IPS DF 19.7 (cell line): ENCODE measurements around the gene RIOX2.
"Not testable (repeated sequence)": the region's sequence is repeated elsewhere in the genome, so short reads cannot be mapped to it uniquely, and the experiment has no call there.

ENCODE experiments used
- DNase-seq: peaks from one replicate; pipeline ENCODE4 v3.0.0-alpha.2; 2013; ENCODE audit warnings: low read depth, low spot score

Gene RIOX2

DNA sequence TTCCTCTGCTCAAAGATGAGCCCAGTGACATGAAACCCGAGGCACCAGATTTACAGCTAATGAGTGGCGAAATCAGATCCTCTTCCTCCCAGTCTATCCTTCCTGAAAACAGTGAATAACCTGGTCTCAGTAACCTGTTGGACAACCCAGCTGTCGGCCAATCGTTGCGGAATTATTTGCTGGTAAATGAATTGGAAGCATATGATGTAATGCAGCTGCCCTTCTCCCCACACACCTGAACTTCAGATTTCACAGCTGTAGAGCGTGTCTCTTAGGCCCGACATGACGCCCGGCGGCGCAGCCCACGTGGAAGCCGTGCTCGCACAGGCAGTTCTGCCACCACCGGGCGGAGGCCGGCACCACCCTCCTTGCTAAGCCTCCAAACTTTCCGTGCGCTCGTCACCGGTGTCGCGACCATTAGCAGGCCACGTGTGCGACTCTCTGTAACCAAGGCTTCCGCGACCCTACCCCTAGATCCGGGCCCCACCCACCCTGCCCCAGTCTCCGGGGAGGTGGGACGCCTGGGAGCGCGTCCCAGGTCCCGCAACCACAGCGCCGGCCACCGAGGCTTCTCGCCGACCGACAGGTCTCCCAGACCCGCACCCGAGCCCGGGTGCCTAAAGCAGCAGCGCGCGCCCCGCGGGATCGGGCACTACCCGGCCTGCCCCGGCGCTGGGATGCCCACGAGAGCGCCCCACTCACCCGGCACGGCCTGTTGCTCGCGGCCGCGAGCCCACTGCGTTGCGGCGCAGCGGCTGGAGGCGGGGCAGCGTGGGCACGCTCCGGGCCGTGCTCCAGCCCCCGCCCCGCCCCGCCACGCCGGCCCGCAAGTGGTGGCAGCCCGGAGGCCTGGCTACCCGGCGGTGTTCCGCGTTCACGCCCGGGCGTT lies at the start of gene RIOX2:
TSS of gene RIOX2 (minus strand) at position 753 of the 889 bp plus-strand sequence. CDS start 4,838 bp downstream, outside the sequence.
- no peak for DNase-seq

- DNase-seq = no peak
Measured at GRCh38 chr3:98020412-98020811, 48.2 kb upstream of the RIOX2 start.

- DNase-seq = no peak
Measured at GRCh38 chr3:98018301-98018700, 46.1 kb upstream of the RIOX2 start.

DNA sequence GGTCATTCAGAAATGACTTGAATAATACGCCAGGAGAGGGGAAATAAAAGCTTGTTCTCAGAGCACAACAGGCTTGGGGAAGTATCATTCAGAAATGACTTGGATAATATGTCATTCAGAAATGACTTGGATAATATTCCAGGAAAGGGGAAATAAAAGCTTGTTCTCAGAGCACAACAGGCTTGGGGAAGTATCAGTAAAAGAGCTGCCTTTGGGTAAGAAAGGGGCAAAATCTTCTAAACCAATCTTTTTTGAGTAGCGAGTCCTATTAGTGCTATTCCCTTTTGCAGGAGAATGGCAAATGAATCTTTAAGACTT lies 42.0 kb upstream of the RIOX2 start:
- no peak for DNase-seq

DNA sequence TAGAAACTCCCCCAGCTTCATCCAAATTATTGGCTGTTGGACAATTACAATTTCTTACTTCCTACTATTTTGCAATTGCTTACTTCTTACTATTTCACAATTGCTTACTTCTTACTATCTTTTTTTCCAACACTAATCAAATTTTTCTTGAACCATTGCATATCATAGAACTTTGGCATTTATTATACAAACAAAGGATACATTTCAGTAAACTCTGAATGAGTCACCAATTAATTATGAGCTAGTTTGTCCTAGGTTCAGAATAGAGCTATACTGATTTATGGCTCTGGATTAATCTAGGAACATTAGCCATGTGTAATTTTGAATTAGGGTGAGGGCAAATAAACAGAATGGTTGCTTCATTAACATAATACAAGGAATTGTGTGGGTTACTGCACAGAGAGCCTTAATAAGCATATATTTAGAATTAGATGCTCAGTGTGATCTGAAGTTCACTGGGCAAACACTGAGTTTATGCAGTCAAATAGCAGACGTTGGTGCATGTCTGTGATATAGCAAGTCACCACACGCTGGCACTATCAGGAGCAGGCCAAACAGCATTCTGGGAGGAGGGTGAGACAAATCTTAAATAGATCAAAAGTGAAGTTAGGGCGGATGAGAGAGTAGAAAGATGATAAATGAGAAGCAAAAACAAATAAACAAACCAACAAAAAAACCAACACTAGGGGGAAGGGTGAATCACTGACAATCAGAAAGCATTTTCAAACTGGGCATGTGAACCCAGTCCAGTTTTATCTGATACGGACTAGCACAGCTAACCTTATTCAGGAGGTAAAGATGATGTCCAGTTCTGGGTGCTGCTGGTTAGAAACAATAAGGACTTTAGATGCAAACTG lies 41.4 kb upstream of the RIOX2 start:
- no peak for DNase-seq

DNA sequence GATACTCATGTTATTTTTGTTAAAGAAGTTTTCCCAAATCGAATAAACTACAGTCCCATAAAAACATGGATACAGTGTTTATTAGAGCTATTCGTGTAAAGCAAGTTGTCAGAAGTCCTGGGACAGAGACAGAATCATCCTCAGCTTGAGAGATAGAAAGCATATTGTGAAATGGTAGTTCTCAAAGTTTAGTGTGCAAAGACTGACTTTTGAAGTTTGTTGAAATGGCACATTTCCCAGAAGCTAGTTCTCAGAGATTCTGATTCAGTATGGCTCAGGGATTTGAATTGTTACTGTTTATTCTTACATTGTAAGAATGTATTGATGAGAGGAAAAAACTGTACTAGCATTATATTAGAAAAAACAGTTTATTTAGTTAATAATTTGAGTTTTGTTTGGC lies 40.7 kb upstream of the RIOX2 start:
- no peak for DNase-seq

DNA sequence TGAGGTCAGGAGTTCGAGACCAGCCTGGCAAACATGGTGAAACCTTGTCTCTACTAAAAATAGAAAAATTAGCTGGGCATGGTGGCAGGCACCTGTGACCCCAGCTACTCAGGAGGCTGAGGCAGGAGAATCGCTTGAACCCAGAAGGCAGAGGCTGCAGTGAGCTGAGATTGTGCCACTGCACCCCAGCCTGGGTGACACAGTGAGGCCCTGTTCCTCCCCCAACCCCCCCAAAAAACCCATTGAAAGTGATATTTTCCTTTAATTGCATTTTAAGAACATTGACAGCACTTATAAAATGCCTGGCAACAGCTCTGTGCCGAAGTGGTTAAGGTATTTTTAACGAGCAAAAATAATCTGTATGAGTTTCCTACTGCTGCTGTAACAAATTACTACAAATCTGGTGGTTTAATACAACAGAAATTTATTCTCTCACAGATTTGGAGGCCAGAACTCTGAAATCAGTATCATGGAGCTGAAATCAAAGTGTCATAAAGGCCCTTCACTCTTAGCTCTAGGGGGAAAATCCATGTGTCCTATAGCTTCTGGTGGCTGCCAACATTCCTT lies 38.7 kb upstream of the RIOX2 start:
- DNase-seq = not testable (repeated sequence)

GRCh38 chr3:98010194-98010882 lies 38.1 kb upstream of the RIOX2 start:
- no peak for DNase-seq

DNA sequence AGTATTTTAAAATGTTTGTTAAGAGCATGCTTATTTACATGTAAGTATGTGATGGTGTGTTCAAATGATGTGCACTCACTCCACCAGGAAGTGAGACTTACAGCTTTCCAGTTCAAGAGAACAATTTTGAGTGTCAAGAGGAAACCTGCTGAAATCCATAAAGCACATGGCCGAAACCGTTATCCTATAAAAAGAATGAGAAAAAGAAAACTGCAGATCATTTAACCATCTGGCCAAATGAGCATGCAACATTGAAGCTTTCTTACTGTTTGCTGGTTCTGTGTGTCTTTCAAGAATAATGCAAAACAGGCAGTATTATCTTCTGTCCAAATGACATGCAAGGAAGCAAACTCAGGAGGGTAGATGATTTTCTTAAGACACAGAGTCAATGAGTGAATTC lies 36.6 kb upstream of the RIOX2 start:
- no peak for DNase-seq

DNA sequence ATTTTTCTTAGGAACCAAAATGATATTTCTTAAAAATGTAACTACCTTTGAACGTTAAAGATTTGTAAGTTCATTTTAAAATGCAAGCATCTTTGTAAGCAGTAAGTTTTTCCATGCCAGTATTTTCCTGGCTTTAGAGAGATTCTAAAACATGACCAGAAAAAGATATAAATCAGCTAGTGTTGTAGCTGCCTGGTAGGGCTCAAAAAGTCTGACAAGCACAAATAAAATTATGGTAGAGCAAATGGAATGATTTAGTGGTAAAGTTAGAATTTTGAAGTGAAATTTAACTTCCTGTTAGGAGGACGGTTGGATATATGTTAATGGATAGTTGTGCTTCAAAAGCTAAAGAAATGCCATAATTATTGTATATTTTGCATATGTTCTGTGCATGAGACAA lies 33.2 kb upstream of the RIOX2 start:
- DNase-seq = no peak

- no peak for DNase-seq
Measured at GRCh38 chr3:98004721-98005120, 32.5 kb upstream of the RIOX2 start.

GRCh38 chr3:98003306-98003969 lies 31.2 kb upstream of the RIOX2 start:
- DNase-seq = no peak

DNA sequence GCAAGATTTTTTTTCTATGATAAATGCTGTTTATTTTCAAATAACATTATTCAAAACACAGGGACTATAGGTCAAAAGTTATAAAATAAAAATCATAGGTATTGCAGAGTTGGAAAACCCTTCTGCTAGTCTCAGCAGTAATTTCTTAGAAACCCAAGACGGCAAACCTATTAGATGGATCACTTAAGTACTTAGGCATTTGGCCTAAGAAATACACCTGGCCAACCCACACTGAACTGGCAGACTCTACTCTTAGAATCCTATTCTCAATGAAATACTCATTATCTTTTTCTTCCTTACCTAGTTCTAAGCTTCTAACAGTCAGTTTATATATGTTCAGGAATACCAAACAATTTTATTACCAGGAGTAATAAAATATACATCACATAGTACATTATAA lies 30.5 kb upstream of the RIOX2 start:
- no peak for DNase-seq

DNA sequence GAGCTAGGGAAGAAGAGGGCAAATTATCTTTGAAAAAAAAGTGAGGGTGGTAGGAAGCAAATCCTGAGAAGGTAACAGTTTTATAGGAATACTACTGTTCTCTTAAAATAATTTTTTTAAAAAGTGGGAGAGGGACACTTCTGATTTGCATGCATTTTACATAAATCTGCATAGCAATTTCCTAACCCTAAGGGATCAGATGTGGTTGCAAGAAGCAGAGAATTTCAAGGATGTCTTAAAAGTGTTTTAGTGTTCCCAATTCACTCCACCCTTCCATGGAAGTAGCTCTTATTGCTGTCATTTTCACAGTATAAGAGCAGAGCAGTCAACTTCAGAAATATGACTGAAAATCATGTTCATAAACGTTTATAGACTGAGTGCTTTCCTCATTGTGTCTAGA lies 27.8 kb upstream of the RIOX2 start:
- DNase-seq = no peak

DNA sequence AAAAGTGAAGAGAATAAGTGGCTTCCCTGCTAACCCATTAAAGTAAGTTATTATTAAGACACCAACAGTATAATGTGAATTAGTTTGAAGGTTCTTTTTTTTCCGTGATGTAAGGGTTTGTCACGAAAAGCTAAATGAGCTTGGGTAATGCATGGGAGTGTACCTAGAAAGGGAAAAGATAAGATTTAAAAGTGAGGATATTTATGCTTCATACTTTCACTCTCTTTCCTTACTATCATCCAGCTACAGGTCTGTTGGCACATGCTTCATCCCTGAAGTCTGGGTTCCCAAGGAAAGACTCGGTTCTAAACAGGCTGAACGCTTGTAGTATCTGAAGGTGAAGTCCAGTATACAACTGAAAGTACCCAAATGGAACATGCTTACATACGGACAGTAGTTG lies 26.9 kb upstream of the RIOX2 start:
- no peak for DNase-seq

- no peak for DNase-seq
Measured at GRCh38 chr3:97996988-97997387, 24.8 kb upstream of the RIOX2 start.

- no peak for DNase-seq
Measured at GRCh38 chr3:97994328-97994945, 22.2 kb upstream of the RIOX2 start.

GRCh38 chr3:97993526-97993925 lies 21.3 kb upstream of the RIOX2 start:
- DNase-seq = no peak

DNA sequence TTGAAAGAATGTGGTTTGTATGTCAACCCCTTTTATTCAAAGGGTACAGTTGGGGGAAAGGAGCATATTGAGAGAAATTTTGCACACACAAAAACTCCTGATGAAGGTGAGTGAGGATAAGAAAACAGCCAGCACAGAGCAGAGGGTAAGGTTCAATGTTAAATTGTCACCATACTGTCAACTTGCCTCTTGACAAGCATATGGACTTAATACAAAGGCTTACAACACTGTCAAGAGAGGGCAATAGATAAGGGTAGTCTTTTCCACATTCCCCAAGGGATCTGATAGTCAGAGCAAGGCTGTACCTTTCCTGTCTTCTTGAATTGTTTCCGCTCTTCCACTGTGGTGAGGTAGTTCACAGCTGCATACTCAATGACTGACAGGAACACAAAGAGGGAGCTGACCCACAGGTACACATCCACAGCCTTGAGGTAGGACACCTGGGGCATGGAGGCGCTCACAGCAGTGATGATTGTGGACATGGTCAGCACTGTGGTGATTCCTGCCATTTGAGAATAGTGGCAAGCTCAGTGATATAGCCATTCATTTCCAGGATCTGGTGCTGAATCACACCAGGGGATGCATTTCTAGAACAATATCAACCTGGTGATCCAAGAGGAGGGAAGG lies 20.4 kb upstream of the RIOX2 start:
- no peak for DNase-seq

- DNase-seq = no peak
Measured at GRCh38 chr3:97991293-97991682, 19.1 kb upstream of the RIOX2 start.
